Measurements from ENCODE around the gene MT1B. TPM values are rescaled to one million over a fixed set of nuclear protein-coding genes. Genes with fewer than 3 reads are reported as not detected.
A peak's percentile ranks its signal among the peaks of the same experiment; 100 is the strongest.

MT1B gene
- total and polyA plus RNA-seq, 2 of the 13 experiments (the other 11 are each of a cell fraction or from before 2014, with no cell fraction given), result 0.89 TPM; not detected in 1

DNA sequence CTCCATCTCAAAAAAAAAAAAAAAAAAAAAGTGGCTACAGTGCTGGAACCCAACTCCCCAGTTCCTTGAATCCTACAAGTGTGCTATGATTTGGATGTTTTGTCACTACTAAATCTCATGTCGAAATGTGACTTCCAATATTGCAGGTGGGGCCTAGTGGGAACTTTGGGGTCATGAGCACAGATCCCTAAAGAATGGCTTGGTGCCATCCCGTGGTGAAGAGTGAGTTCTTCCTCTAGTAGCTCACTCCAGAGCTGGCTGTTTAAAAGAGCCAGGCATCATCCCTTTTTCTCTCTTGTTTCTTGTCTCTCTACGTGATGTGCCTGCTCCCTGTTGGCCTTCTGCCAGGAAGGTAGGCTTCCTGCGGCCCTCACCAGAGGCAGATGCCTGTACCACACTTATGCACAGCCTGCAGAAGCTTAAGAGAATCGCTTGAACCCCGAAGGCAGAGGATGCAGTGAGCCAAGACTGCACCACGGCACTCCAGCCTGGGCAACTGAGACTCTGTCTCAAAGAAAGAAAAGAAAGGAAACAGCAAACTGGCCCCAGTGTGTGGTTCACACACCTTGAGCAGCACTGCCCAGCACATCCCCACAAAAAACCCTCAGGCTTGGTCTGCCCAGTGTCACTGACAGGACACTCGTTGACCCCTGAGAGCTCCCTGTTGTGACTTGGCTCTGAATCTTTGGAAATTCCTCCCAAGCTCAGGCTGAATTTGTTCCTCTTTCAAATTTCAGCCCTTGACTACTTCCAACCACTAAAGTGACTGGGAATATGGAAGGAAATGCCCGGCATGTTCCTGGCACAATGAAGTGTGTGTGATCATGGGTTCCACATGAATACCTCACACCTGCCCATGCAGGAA, 23.0 kb upstream of the MT1B start:
- Histone ChIP-seq H3K4me1 (ENCODE audit: insufficient read depth, low read length) (peaks cover 51% of the 10 kb centered on the region), H3K27ac (ENCODE audit: extremely low read length, insufficient read depth, low read length) (no peak overlapping the region), H3K79me2 (ENCODE audit: insufficient read depth, low read length) (no peaks in the 10 kb centered on the region), H3K4me3 (replicated peaks in 1 of 3; ENCODE audit: insufficient read depth in 1 of 3, low read depth in 2 of 3, low read length in 3 of 3) (no peak overlapping the region), H2AFZ (ENCODE audit: low read length) (no peak overlapping the region), H4K20me1 (ENCODE audit: insufficient read depth, low read length) (no peaks in the 10 kb centered on the region), H3K4me2 (ENCODE audit: low read depth, low read length) (no peak overlapping the region), H3K9me3 (ENCODE audit: low read length) (no peaks in the 10 kb centered on the region), H3K36me3 (replicated peaks in 1 of 2; ENCODE audit: control insufficient read depth in 1 of 2, insufficient read depth in 2 of 2, low read length in 2 of 2) (no peaks in the 10 kb centered on the region), H3K27me3 (ENCODE audit: control insufficient read depth in 1 of 2, insufficient read depth in 2 of 2, low read length in 2 of 2) (peaks cover 6 to 59% of the 10 kb centered on the region in 2 experiments; a peak in 4 of 5 replicates), H3K9ac (ENCODE audit: insufficient read depth, low read depth, low read length) (no peak overlapping the region)
- 32% methylated on average over 9 of the region's 9 CpGs for WGBS (ENCODE audit: low lambda C conversion rate)
- DNase-seq (ENCODE audit: low spot score) (peak; percentile 26), ATAC-seq (no peak), FAIRE-seq (peak; percentile 81)
- no TSS peak for BruUV-seq (replicated peaks)
- TF ChIP-seq, protein P1, sequence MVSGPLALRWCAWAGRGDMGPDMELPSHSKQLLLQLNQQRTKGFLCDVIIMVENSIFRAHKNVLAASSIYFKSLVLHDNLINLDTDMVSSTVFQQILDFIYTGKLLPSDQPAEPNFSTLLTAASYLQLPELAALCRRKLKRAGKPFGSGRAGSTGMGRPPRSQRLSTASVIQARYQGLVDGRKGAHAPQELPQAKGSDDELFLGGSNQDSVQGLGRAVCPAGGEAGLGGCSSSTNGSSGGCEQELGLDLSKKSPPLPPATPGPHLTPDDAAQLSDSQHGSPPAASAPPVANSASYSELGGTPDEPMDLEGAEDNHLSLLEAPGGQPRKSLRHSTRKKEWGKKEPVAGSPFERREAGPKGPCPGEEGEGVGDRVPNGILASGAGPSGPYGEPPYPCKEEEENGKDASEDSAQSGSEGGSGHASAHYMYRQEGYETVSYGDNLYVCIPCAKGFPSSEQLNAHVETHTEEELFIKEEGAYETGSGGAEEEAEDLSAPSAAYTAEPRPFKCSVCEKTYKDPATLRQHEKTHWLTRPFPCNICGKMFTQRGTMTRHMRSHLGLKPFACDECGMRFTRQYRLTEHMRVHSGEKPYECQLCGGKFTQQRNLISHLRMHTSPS (CRISPR knock-in tag; IDR thresholded peaks at IDR 0.05; ENCODE audit: low read depth), result no peak
- TF ChIP-seq ZFX (CRISPR knock-in tag; IDR thresholded peaks at IDR 0.05; ENCODE audit: low read depth) (0 out of 2 replicates have a peak, but pooled peaks have one; percentile 26), STAG1 (CRISPR knock-in tag; IDR thresholded peaks at IDR 0.05) (peak; percentile 63), TEAD3 (CRISPR knock-in tag; optimal IDR thresholded peaks at IDR 0.05; ENCODE audit: borderline replicate concordance) (peak; percentile 17), RAD21 (CRISPR knock-in tag; IDR thresholded peaks at IDR 0.05) (0 out of 2 replicates have a peak, but pooled peaks have one; percentile 28), PHF21A (CRISPR knock-in tag; IDR thresholded peaks at IDR 0.05) (no peak), ZNF121 (CRISPR knock-in tag; IDR thresholded peaks at IDR 0.05) (0 out of 2 replicates have a peak, but pooled peaks have one; percentile 36)
- TF ChIP-seq, protein P2, sequence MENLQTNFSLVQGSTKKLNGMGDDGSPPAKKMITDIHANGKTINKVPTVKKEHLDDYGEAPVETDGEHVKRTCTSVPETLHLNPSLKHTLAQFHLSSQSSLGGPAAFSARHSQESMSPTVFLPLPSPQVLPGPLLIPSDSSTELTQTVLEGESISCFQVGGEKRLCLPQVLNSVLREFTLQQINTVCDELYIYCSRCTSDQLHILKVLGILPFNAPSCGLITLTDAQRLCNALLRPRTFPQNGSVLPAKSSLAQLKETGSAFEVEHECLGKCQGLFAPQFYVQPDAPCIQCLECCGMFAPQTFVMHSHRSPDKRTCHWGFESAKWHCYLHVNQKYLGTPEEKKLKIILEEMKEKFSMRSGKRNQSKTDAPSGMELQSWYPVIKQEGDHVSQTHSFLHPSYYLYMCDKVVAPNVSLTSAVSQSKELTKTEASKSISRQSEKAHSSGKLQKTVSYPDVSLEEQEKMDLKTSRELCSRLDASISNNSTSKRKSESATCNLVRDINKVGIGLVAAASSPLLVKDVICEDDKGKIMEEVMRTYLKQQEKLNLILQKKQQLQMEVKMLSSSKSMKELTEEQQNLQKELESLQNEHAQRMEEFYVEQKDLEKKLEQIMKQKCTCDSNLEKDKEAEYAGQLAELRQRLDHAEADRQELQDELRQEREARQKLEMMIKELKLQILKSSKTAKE (CRISPR knock-in tag; IDR thresholded peaks at IDR 0.05; ENCODE audit: borderline replicate concordance), result no peak
- TF ChIP-seq, protein P3, sequence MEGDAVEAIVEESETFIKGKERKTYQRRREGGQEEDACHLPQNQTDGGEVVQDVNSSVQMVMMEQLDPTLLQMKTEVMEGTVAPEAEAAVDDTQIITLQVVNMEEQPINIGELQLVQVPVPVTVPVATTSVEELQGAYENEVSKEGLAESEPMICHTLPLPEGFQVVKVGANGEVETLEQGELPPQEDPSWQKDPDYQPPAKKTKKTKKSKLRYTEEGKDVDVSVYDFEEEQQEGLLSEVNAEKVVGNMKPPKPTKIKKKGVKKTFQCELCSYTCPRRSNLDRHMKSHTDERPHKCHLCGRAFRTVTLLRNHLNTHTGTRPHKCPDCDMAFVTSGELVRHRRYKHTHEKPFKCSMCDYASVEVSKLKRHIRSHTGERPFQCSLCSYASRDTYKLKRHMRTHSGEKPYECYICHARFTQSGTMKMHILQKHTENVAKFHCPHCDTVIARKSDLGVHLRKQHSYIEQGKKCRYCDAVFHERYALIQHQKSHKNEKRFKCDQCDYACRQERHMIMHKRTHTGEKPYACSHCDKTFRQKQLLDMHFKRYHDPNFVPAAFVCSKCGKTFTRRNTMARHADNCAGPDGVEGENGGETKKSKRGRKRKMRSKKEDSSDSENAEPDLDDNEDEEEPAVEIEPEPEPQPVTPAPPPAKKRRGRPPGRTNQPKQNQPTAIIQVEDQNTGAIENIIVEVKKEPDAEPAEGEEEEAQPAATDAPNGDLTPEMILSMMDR (CRISPR knock-in tag; IDR thresholded peaks at IDR 0.05), result peak; percentile 64
- TF ChIP-seq, protein P4, sequence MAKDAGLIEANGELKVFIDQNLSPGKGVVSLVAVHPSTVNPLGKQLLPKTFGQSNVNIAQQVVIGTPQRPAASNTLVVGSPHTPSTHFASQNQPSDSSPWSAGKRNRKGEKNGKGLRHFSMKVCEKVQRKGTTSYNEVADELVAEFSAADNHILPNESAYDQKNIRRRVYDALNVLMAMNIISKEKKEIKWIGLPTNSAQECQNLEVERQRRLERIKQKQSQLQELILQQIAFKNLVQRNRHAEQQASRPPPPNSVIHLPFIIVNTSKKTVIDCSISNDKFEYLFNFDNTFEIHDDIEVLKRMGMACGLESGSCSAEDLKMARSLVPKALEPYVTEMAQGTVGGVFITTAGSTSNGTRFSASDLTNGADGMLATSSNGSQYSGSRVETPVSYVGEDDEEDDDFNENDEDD (CRISPR knock-in tag; IDR thresholded peaks at IDR 0.05; ENCODE audit: borderline replicate concordance), result no peak
- CTCF ChIA-PET (ENCODE audit: low intra/inter-chr PET ratio, low total read pairs), result no interaction called here
- intact Hi-C loops (cut with micrococcal nuclease; ENCODE audit: unreplicated experiment) (no loop called here), in situ Hi-C loops (cut with HindIII; ENCODE audit: extremely low pct_ligation_motif_present, low pct_unique_long_range_greater_than_20kb) (no loop called here)
- POLR2A ChIA-PET, result no interaction called here
